ENCODE data around the gene WSCD2. TPM values are rescaled to one million over a fixed set of nuclear protein-coding genes. Genes with fewer than 3 reads are reported as not detected.

The WSCD2 gene
- not detected in 3 replicates for polyA plus RNA-seq
- not detected for polyA plus RNA-seq (2011; ENCODE audit: low read depth)
- polyA plus RNA-seq (2011; cell fraction: cytosol; rRNA removed), result not detected in 2 replicates
- not detected in 2 replicates for polyA plus RNA-seq (2011; cell fraction: nucleus; rRNA removed)
- polyA plus RNA-seq (2012; ENCODE audit: low replicate concordance), result not detected in 2 replicates
- polyA minus RNA-seq, result not detected in 3 replicates
- polyA minus RNA-seq (2011; cell fraction: cytosol; rRNA and poly(A)+ RNA removed), result not detected
- polyA minus RNA-seq (2011; cell fraction: nucleus; rRNA and poly(A)+ RNA removed), result not detected in 2 replicates

DNA sequence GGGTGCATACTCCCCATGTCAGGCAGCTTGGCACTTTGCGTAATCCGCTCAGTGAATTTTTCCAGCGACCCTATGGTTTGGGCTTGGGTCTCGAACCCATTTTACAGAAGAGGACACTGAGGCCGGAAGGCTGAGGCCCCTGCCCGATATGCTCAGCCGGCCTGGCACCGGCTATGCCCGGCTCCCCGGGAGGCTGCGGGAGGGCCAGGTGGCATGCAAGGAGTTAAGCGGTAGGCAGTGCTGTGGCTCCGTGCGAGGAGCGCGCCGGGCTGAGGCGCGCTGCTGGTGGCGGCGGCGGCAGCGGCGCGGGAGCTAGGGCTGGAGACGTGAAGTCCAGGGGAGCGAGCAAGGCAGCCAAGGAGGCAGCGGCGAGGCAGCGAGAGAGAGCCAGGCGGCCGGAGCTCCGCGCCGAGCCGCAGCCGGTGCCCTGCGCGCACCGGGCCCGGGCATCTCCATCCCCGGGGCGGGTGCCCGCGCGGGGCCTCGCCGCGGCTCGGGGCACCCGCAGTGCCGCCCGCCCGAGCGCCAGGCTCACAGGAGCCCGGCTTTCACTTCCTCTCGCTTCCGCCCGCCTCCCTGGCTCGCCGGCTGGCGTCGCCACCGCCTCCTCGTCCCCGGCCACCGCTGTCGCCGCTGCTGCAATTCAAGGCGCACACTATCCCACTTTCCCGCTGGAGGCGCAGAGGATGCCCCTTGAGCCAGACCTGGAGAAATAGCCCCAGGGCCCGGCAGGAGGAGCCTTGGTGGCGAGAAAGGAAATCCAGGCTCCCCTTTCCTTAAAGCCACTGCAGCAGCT, at the start of gene WSCD2:
Gene WSCD2, plus strand, starts transcription at position 272 of the 796 bp plus-strand sequence. CDS start 66,545 bp downstream, outside the sequence.
- no peak for FAIRE-seq
- dilution Hi-C loops (cut with MboI; ENCODE audit: extremely low pct_ligation_motif_present, low sequenced_read_pairs), result no loop called here

DNA sequence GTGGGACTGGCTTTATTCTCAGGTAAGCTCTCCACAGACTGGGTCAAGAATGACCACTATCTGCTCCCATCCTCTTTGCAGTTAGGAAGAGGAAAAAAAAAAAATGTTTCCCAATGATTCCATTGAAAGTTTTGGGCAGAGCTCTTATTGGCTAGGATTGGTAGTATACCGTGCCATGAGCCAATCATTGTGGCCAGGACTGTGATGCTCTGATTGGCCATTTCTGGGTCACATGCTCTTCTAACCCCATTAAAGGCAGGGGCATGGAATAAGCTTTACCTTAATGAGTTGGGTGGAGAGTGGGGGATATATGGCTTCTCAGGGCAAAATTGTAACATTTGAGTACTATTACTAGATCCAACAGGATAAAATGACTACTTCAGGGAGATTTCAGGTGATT, 49.4 kb upstream of the WSCD2 start:
- H3K36me3 ChIP-seq (ENCODE audit: control insufficient read depth in 2 of 2, extremely low read depth in 1 of 2, insufficient read depth in 2 of 2, low read length in 2 of 2), result no peaks in the 10 kb centered on the region
- H3K27ac ChIP-seq (ENCODE audit: control insufficient read depth, insufficient read depth, low read length), result no peak overlapping the region
- no peaks in the 10 kb centered on the region for H4K20me1 ChIP-seq (ENCODE audit: control insufficient read depth, extremely low read depth, insufficient read depth, low read length)
- DNase-seq (ENCODE audit: low read depth, low spot score) (no peak), FAIRE-seq (no peak)
- no peaks in the 10 kb centered on the region for H3K27me3 ChIP-seq (ENCODE audit: control insufficient read depth, extremely low read depth, insufficient read depth, low read length)
- H2AFZ ChIP-seq (ENCODE audit: control insufficient read depth, low read length), result no peak overlapping the region
- no peaks in the 10 kb centered on the region for H3K9me3 ChIP-seq (ENCODE audit: control insufficient read depth, low read depth, low read length)
- no peak overlapping the region for H3K9ac ChIP-seq (ENCODE audit: control insufficient read depth, extremely low read depth, insufficient read depth, low read length)
- TF ChIP-seq, protein P1, sequence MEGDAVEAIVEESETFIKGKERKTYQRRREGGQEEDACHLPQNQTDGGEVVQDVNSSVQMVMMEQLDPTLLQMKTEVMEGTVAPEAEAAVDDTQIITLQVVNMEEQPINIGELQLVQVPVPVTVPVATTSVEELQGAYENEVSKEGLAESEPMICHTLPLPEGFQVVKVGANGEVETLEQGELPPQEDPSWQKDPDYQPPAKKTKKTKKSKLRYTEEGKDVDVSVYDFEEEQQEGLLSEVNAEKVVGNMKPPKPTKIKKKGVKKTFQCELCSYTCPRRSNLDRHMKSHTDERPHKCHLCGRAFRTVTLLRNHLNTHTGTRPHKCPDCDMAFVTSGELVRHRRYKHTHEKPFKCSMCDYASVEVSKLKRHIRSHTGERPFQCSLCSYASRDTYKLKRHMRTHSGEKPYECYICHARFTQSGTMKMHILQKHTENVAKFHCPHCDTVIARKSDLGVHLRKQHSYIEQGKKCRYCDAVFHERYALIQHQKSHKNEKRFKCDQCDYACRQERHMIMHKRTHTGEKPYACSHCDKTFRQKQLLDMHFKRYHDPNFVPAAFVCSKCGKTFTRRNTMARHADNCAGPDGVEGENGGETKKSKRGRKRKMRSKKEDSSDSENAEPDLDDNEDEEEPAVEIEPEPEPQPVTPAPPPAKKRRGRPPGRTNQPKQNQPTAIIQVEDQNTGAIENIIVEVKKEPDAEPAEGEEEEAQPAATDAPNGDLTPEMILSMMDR (optimal IDR thresholded peaks at IDR 0.05 in 1 of 3, IDR thresholded peaks at IDR 0.05 in 1 of 3, conservative IDR thresholded peaks at IDR 0.05 in 1 of 3; ENCODE audit: extremely low read depth in 1 of 3, insufficient read depth in 2 of 3, low read length in 3 of 3), result no peak
- TF ChIP-seq EZH2 (IDR thresholded peaks at IDR 0.05; ENCODE audit: low read length), result no peak
- no peaks in the 10 kb centered on the region for H3K79me2 ChIP-seq (ENCODE audit: control insufficient read depth, insufficient read depth, low read length)
- no peak overlapping the region for H3K4me2 ChIP-seq (ENCODE audit: control insufficient read depth, extremely low read depth, insufficient read depth, low read depth, low read length)
- dilution Hi-C loops (cut with MboI; ENCODE audit: extremely low pct_ligation_motif_present, low sequenced_read_pairs), result loop anchor here (10.0 kb wide), 1 partner anchor 65 kb away; no protein-coding TSS in a partner anchor
- H3K9me1 ChIP-seq (ENCODE audit: control insufficient read depth, extremely low read depth, insufficient read depth, low read length), result no peaks in the 10 kb centered on the region
- no peak overlapping the region for H3K4me3 ChIP-seq (ENCODE audit: control insufficient read depth in 2 of 3, extremely low read depth in 1 of 3, insufficient read depth in 2 of 3, low read depth in 1 of 3, low read length in 3 of 3)
- H3K4me1 ChIP-seq (ENCODE audit: control insufficient read depth, extremely low read depth, insufficient read depth, low read length), result no peaks in the 10 kb centered on the region

More for the DNA sequence above, at the start of gene WSCD2:
- H3K27ac ChIP-seq (ENCODE audit: control insufficient read depth, insufficient read depth, low read length), result no peak within 1 kb of the TSS
- no peaks in the 10 kb centered on the region for H3K36me3 ChIP-seq (ENCODE audit: control insufficient read depth in 2 of 2, extremely low read depth in 1 of 2, insufficient read depth in 2 of 2, low read length in 2 of 2)
- H3K4me3 ChIP-seq (ENCODE audit: control insufficient read depth in 2 of 3, extremely low read depth in 1 of 3, insufficient read depth in 2 of 3, low read depth in 1 of 3, low read length in 3 of 3), result peak within 1 kb of the TSS in 1 of 3 experiments; percentile 1
- no peaks in the 10 kb centered on the region for H3K9me3 ChIP-seq (ENCODE audit: control insufficient read depth, low read depth, low read length)
- H3K9me1 ChIP-seq (ENCODE audit: control insufficient read depth, extremely low read depth, insufficient read depth, low read length), result no peaks in the 10 kb centered on the region
- no peaks in the 10 kb centered on the region for H4K20me1 ChIP-seq (ENCODE audit: control insufficient read depth, extremely low read depth, insufficient read depth, low read length)
- no peak within 1 kb of the TSS for H3K9ac ChIP-seq (ENCODE audit: control insufficient read depth, extremely low read depth, insufficient read depth, low read length)
- no peak within 1 kb of the TSS for H2AFZ ChIP-seq (ENCODE audit: control insufficient read depth, low read length)
- no peak for DNase-seq (ENCODE audit: low read depth, low spot score)
- H3K4me2 ChIP-seq (ENCODE audit: control insufficient read depth, extremely low read depth, insufficient read depth, low read depth, low read length), result peak within 1 kb of the TSS; percentile 33
- TF ChIP-seq EZH2 (IDR thresholded peaks at IDR 0.05; ENCODE audit: low read length), result peak; percentile 26
- TF ChIP-seq, protein P1 (optimal IDR thresholded peaks at IDR 0.05 in 1 of 3, IDR thresholded peaks at IDR 0.05 in 1 of 3, conservative IDR thresholded peaks at IDR 0.05 in 1 of 3; ENCODE audit: extremely low read depth in 1 of 3, insufficient read depth in 2 of 3, low read length in 3 of 3), result peak in 1 of 3 experiments; percentile 12
- H3K4me1 ChIP-seq (ENCODE audit: control insufficient read depth, extremely low read depth, insufficient read depth, low read length), result no peaks in the 10 kb centered on the region
- H3K79me2 ChIP-seq (ENCODE audit: control insufficient read depth, insufficient read depth, low read length), result no peaks in the 10 kb centered on the region
- peaks cover 46% of the 10 kb centered on the region for H3K27me3 ChIP-seq (ENCODE audit: control insufficient read depth, extremely low read depth, insufficient read depth, low read length)
